ENCODE results near the gene ATXN7L2.

Gene ATXN7L2

DNA sequence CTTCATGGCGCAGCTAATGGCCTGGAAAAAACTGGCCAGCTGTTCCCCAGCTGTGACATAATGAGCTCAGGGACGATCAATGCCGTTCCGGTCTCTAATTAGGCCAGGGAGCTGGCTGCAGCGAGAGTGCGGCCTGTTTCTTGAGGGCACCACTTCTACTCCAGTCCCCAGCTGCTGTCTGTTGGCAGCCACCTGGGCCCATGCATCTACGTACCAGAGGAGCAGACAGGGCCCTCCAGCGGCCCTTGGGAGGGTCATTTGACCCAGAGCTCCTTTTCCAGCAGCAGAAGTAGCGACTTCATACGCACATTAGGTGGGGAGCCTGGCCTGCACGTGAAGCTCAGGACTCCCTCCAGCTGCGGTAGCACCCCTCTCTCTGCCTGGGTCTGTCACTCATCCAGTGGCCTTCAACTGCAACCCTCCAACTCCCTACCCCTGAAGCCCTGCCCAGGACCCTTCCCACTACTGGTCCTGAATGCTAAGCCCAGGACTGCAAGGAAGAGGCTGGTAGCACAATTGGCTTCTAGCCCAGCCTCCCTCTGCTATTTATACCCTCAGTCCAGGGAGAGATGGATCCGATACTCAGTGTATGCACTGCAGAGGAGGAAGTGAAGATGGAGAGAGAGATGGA lies 46.9 kb downstream of the ATXN7L2 start:
- TF ChIP-seq CTCF (IDR thresholded peaks at IDR 0.05; ENCODE audit: low read depth, low read length, missing control alignments): no peak
- DNase-seq (ENCODE audit: low read depth): no peak
- H3K4me3 ChIP-seq (ENCODE audit: low read depth, low read length): no peak overlapping the region

GRCh38 chr1:109531380-109531779 lies 47.7 kb downstream of the ATXN7L2 start:
- no peak overlapping the region for H3K4me3 ChIP-seq (ENCODE audit: low read depth, low read length)
- no peak for TF ChIP-seq CTCF (IDR thresholded peaks at IDR 0.05; ENCODE audit: low read depth, low read length, missing control alignments)
- DNase-seq (ENCODE audit: low read depth): no peak

DNA sequence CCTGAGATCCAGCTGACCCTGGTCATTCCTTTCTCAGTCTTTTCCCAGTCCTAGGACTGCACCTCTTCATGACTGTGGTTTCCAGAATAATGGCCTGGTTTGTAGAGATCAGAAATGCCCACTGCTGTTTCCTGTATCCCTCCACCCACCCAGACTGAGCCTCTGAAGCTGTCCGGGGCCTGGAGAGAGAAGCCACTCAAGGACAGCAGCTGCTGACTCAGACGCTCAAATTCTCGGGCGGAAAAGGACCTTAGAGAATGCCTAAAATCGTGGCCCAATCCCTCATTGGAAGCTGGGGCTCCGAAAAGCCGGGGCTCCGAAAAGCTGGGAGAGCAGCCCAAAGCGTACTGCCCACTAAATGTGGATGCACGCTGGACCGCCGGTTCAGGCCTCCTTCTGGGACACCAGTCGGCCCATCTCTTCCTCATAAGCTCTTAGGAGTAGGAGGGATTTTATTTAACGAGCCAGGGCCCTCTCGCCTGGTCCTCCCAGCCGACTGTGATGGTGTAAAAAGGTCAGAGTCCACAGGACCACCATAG lies 48.2 kb downstream of the ATXN7L2 start:
- H3K4me3 ChIP-seq (ENCODE audit: low read depth, low read length): no peak overlapping the region
- no peak for DNase-seq (ENCODE audit: low read depth)
- no peak for TF ChIP-seq CTCF (IDR thresholded peaks at IDR 0.05; ENCODE audit: low read depth, low read length, missing control alignments)

- peak; percentile 98 for TF ChIP-seq CTCF (IDR thresholded peaks at IDR 0.05; ENCODE audit: low read depth, low read length, missing control alignments)
- peak overlapping the region; percentile 26 for H3K4me3 ChIP-seq (ENCODE audit: low read depth, low read length)
- peak; percentile 40 for DNase-seq (ENCODE audit: low read depth)
These were observed 48.8 kb downstream of the ATXN7L2 start for GRCh38 chr1:109532365-109533136.

- DNase-seq (ENCODE audit: low read depth): no peak
- H3K4me3 ChIP-seq (ENCODE audit: low read depth, low read length): no peak overlapping the region
- TF ChIP-seq CTCF (IDR thresholded peaks at IDR 0.05; ENCODE audit: low read depth, low read length, missing control alignments): no peak
These were observed 50.7 kb downstream of the ATXN7L2 start for GRCh38 chr1:109534307-109534858.

GRCh38 chr1:109535481-109535880 lies 51.8 kb downstream of the ATXN7L2 start:
- no peak for TF ChIP-seq CTCF (IDR thresholded peaks at IDR 0.05; ENCODE audit: low read depth, low read length, missing control alignments)
- H3K4me3 ChIP-seq (ENCODE audit: low read depth, low read length): no peak overlapping the region
- no peak for DNase-seq (ENCODE audit: low read depth)

Data from GM12864 (cell line).